Measurements from ENCODE around the gene IGFN1. TPM values are rescaled to one million over a fixed set of nuclear protein-coding genes. Genes with fewer than 3 reads are reported as not detected.

IGFN1 gene
- total RNA-seq, 1 experiment from 2014 or later: 4.3 TPM

DNA sequence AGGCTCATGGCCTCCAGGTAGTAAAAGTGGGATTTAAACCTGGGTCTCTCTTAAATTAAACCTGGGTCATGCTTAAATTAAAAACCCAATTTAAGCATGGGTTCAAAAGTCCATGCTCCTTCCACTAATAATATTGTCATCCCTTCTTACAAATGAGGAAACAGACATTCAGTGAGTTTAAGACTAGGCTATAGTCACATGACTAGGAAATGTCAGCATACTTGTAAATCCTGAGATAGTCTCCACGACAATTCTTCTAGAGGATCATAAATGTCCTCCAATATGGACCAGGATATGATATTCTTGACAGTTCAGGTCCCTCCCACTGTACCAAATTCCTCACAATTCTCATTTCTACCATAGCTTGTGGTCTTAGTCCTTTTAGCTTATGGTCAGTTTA lies 10.5 kb upstream of the IGFN1 start:
- Histone ChIP-seq H3K4me1 (replicated peaks; ENCODE audit: insufficient read depth) (peaks cover 11% of the 10 kb centered on the region; the same call in 1 of the 2 replicates), H3K27me3 (ENCODE audit: insufficient read depth, low read depth) (no peaks in the 10 kb centered on the region), H3K9me2 (ENCODE audit: insufficient read depth) (no peaks in the 10 kb centered on the region), H3K36me3 (ENCODE audit: low read depth) (no peaks in the 10 kb centered on the region), H3K79me2 (ENCODE audit: low read depth) (no peaks in the 10 kb centered on the region), H2AFZ (no peak overlapping the region), H3K4me2 (no peak overlapping the region), H3F3A (ENCODE audit: insufficient read depth, low read depth) (peaks cover 12% of the 10 kb centered on the region), H3K4me3 (no peak overlapping the region), H3K27ac (no peak overlapping the region), H4K20me1 (ENCODE audit: insufficient read depth) (no peaks in the 10 kb centered on the region), H3K9me3 (ENCODE audit: insufficient read depth, low read depth) (no peaks in the 10 kb centered on the region)
- TF ChIP-seq, protein P1, sequence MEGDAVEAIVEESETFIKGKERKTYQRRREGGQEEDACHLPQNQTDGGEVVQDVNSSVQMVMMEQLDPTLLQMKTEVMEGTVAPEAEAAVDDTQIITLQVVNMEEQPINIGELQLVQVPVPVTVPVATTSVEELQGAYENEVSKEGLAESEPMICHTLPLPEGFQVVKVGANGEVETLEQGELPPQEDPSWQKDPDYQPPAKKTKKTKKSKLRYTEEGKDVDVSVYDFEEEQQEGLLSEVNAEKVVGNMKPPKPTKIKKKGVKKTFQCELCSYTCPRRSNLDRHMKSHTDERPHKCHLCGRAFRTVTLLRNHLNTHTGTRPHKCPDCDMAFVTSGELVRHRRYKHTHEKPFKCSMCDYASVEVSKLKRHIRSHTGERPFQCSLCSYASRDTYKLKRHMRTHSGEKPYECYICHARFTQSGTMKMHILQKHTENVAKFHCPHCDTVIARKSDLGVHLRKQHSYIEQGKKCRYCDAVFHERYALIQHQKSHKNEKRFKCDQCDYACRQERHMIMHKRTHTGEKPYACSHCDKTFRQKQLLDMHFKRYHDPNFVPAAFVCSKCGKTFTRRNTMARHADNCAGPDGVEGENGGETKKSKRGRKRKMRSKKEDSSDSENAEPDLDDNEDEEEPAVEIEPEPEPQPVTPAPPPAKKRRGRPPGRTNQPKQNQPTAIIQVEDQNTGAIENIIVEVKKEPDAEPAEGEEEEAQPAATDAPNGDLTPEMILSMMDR (conservative IDR thresholded peaks at IDR 0.05): no peak
- no peak for DNase-seq
- CTCF ChIA-PET: interaction anchor here (0.7 kb wide), 1 partner anchor 47 kb away, joined by 3 read pairs; no protein-coding TSS in a partner anchor
- POLR2A ChIA-PET (ENCODE audit: unreplicated experiment): no interaction called here
- BruUV-seq (replicated peaks): no TSS peak
- intact Hi-C loops (cut with micrococcal nuclease; ENCODE audit: unreplicated experiment): no loop called here

DNA sequence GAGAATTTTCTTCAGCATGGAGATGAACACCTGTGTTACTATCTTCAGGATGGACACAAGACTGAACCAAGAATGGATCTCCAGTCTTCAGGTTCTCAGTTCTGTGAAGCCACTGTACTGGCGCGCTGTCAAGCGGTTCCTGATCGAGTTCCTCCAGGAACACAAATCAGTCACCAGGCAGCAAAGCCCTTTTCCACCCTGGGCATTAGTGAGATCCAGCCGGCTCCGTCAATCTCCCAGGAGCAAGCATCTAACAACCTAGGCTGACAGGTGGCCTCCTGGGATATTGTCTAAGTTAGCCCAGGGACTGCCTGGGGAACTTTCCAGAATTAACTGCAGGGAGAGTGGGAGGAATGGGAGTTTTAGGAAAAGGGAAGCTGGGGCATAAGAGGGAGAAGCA lies 9.7 kb upstream of the IGFN1 start:
- no peak overlapping the region for H2AFZ ChIP-seq
- no peak for DNase-seq
- H3K9me2 ChIP-seq (ENCODE audit: insufficient read depth): no peaks in the 10 kb centered on the region
- no peak overlapping the region for H3K4me3 ChIP-seq
- no TSS peak for BruUV-seq (replicated peaks)
- intact Hi-C loops (cut with micrococcal nuclease; ENCODE audit: unreplicated experiment): no loop called here
- H3K4me1 ChIP-seq (replicated peaks; ENCODE audit: insufficient read depth): peaks cover 11% of the 10 kb centered on the region; the same call in 1 of the 2 replicates
- ChIA-PET POLR2A (ENCODE audit: unreplicated experiment) (no interaction called here), CTCF (no interaction called here)
- no peaks in the 10 kb centered on the region for H3K9me3 ChIP-seq (ENCODE audit: insufficient read depth, low read depth)
- H3K36me3 ChIP-seq (ENCODE audit: low read depth): no peaks in the 10 kb centered on the region
- H3K79me2 ChIP-seq (ENCODE audit: low read depth): no peaks in the 10 kb centered on the region
- no peak overlapping the region for H3K4me2 ChIP-seq
- H4K20me1 ChIP-seq (ENCODE audit: insufficient read depth): no peaks in the 10 kb centered on the region
- H3K27ac ChIP-seq: no peak overlapping the region
- no peak for TF ChIP-seq EZH2 (IDR thresholded peaks at IDR 0.05; ENCODE audit: low read depth)
- TF ChIP-seq, protein P1 (conservative IDR thresholded peaks at IDR 0.05): no peak
- no peaks in the 10 kb centered on the region for H3K27me3 ChIP-seq (ENCODE audit: insufficient read depth, low read depth)
- peaks cover 12% of the 10 kb centered on the region for H3F3A ChIP-seq (ENCODE audit: insufficient read depth, low read depth)

DNA sequence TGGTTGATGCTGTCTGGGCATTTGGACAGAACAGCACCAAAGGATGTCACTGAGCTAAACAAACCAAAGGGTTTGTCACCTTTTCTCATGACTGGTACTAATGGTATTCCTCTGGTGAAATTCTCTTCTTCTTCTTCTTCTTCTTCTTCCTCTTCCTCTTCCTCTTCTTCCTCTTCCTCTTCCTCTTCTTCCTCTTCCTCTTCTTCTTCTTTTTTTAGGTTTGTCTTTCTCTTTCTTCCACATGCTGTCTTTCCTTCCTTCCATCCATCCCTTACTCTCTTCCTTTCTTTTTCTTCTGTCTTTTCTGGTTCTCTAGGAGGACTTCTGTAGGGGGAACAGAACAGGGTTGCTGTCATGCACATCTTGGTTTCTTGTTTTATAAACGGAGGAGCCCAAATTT lies 9.3 kb upstream of the IGFN1 start:
- intact Hi-C loops (cut with micrococcal nuclease; ENCODE audit: unreplicated experiment): no loop called here
- no TSS peak for BruUV-seq (replicated peaks)
- no peak for DNase-seq
- ChIA-PET CTCF (no interaction called here), POLR2A (ENCODE audit: unreplicated experiment) (no interaction called here)
- Histone ChIP-seq H3K27me3 (ENCODE audit: insufficient read depth, low read depth) (no peaks in the 10 kb centered on the region), H3K9me2 (ENCODE audit: insufficient read depth) (no peaks in the 10 kb centered on the region), H3K9me3 (ENCODE audit: insufficient read depth, low read depth) (no peaks in the 10 kb centered on the region), H3K4me3 (no peak overlapping the region), H3K36me3 (ENCODE audit: low read depth) (no peaks in the 10 kb centered on the region), H3K4me1 (replicated peaks; ENCODE audit: insufficient read depth) (peaks cover 11% of the 10 kb centered on the region; the same call in 1 of the 2 replicates), H3K79me2 (ENCODE audit: low read depth) (no peaks in the 10 kb centered on the region), H4K20me1 (ENCODE audit: insufficient read depth) (no peaks in the 10 kb centered on the region), H3K4me2 (no peak overlapping the region), H3F3A (ENCODE audit: insufficient read depth, low read depth) (peaks cover 12% of the 10 kb centered on the region), H2AFZ (no peak overlapping the region), H3K27ac (no peak overlapping the region)
- TF ChIP-seq EZH2 (IDR thresholded peaks at IDR 0.05; ENCODE audit: low read depth): no peak
- TF ChIP-seq, protein P1 (conservative IDR thresholded peaks at IDR 0.05): no peak
